CD8-positive, alpha-beta memory T cell (primary cell): ENCODE data around the gene UBE2R2. TPM values are rescaled to one million over a fixed set of nuclear protein-coding genes. Genes with fewer than 3 reads are reported as not detected.
"Not testable (repeated sequence)": the region's sequence is repeated elsewhere in the genome, so short reads cannot be mapped to it uniquely, and the experiment has no call there.

Experiments used
- CTCF ChIA-PET: fragments of 350-600 bp; sonication (Branson Sonifier 250); formaldehyde crosslinking; loops from one replicate; lab custom pipeline; 2021; ENCODE audit warnings: antibody characterized with exemption; lab: Charles Lee
- POLR2A ChIA-PET: fragments of 350-600 bp; sonication (Branson Sonifier 250); formaldehyde crosslinking; loops from one replicate; lab custom pipeline; 2021; ENCODE audit warnings: antibody characterized with exemption; lab: Charles Lee
- DNase-seq, 5 donors: peaks; one replicate each; pipeline versions ENCODE4 v3.0.0 to v3.0.0-alpha.2; 2020 to 2022; ENCODE audit warnings: mixed read lengths in 1 of 5
- H3K27ac ChIP-seq: one replicate; pipeline ENCODE4 v1.7.0; 2013; ENCODE audit warnings: low read depth, mild to moderate bottlenecking, low read length, moderate library complexity
- H3K27me3 ChIP-seq: 2 replicates; pipeline ENCODE4 v1.7.0; 2013; ENCODE audit warnings: low read length, mild to moderate bottlenecking; ENCODE audit not compliant: insufficient read depth, poor library complexity, severe bottlenecking
- H3K36me3 ChIP-seq: 2 replicates; pipeline ENCODE4 v1.7.0; 2013; ENCODE audit warnings: mild to moderate bottlenecking, low read length, moderate library complexity; ENCODE audit not compliant: insufficient read depth
- H3K4me1 ChIP-seq: 2 replicates; pipeline ENCODE4 v1.7.0; 2013; ENCODE audit warnings: mild to moderate bottlenecking, low read length, moderate library complexity; ENCODE audit not compliant: insufficient read depth
- H3K4me3 ChIP-seq: 2 replicates; pipeline ENCODE4 v1.7.0; 2013; ENCODE audit warnings: mild to moderate bottlenecking, low read length
- H3K9me3 ChIP-seq: 2 replicates; pipeline ENCODE4 v1.7.0; 2013; ENCODE audit warnings: mild to moderate bottlenecking, low read length
- H3K27ac Mint-ChIP-seq, 8 donors: one replicate each; pipeline ENCODE4 v1.8.0; 2020 to 2021; ENCODE audit warnings: mixed read lengths in 8 of 8, mild to moderate bottlenecking in 6 of 8, inconsistent platforms in 3 of 8, moderate library complexity in 3 of 8
- H3K27me3 Mint-ChIP-seq, 2 donors: one replicate each; pipeline ENCODE4 v1.8.0; 2020 to 2021; ENCODE audit warnings: mixed read lengths in 2 of 2, mild to moderate bottlenecking in 1 of 2, moderate library complexity in 1 of 2
- H3K36me3 Mint-ChIP-seq, 3 donors: one replicate each; pipeline ENCODE4 v1.8.0; 2020 to 2021; ENCODE audit warnings: mixed read lengths in 3 of 3, inconsistent platforms in 1 of 3, mild to moderate bottlenecking in 1 of 3
- H3K4me1 Mint-ChIP-seq, 3 donors: one replicate each; pipeline ENCODE4 v1.8.0; 2020 to 2021; ENCODE audit warnings: mixed read lengths in 3 of 3, inconsistent platforms in 1 of 3, mild to moderate bottlenecking in 1 of 3
- H3K4me3 Mint-ChIP-seq, 7 donors: one replicate each; pipeline ENCODE4 v1.8.0; 2020 to 2021; ENCODE audit warnings: mixed read lengths in 7 of 7, mild to moderate bottlenecking in 6 of 7, moderate library complexity in 4 of 7, inconsistent platforms in 2 of 7
- H3K9me3 Mint-ChIP-seq, 5 donors: one replicate each; pipeline ENCODE4 v1.8.0; 2020 to 2022; ENCODE audit warnings: mixed read lengths in 5 of 5, mild to moderate bottlenecking in 3 of 5, moderate library complexity in 2 of 5, inconsistent platforms in 1 of 5
- polyA plus RNA-seq: library from polyadenylated mRNA; unstranded; fragments of 300-500 nt; fragmentation: Illumina TruSeq; gene quantifications from one replicate; pipeline ENCODE4 v1.2.3, GENCODE V29; 2021
- total RNA-seq, 2 experiments: library from RNA; stranded (reverse); gene quantifications; one replicate each; pipeline ENCODE4 v1.2.3, GENCODE V29; 2021

Gene UBE2R2
- total and polyA plus RNA-seq, 3 experiments from 2014 or later, result 18.0 to 30.3 (median 28.8) TPM

- Mint-ChIP-seq H3K27me3 (no peaks in the 10 kb centered on the region), H3K4me3 (peak overlapping the region; percentile 91 to 100 (median 96)), H3K9me3 (no peaks in the 10 kb centered on the region), H3K36me3 (peaks cover 0 to 6% (median 0%) of the 10 kb centered on the region in 3 donors), H3K27ac (peak overlapping the region in 7 of 8 donors; percentile 50 to 100 (median 84)), H3K4me1 (peaks cover 38 to 58% (median 56%) of the 10 kb centered on the region in 3 donors)
- POLR2A ChIA-PET, result no interaction called here
- peak; percentile 29 to 66 (median 48) for DNase-seq
- H3K4me3 ChIP-seq, result peak overlapping the region; percentile 71
- no peaks in the 10 kb centered on the region for H3K36me3 ChIP-seq
- H3K27ac ChIP-seq, result peak overlapping the region; percentile 63
- no peaks in the 10 kb centered on the region for H3K9me3 ChIP-seq
- H3K27me3 ChIP-seq, result no peaks in the 10 kb centered on the region
- peaks cover 33% of the 10 kb centered on the region for H3K4me1 ChIP-seq
- CTCF ChIA-PET, result interaction anchor here (0.9 kb wide), 1 partner anchor 80 kb away, joined by 4 read pairs; no protein-coding TSS in a partner anchor
Measured at GRCh38 chr9:33817327-33818166, 587 bp downstream of the UBE2R2 start.

GRCh38 chr9:33818167-33818846 is 1.3 kb downstream of the UBE2R2 start:
- peak in 1 of 5 donors; percentile 47 for DNase-seq
- Histone ChIP-seq H3K9me3 (no peaks in the 10 kb centered on the region), H3K4me1 (peaks cover 33% of the 10 kb centered on the region), H3K27ac (peak overlapping the region; percentile 49), H3K36me3 (no peaks in the 10 kb centered on the region), H3K4me3 (peak overlapping the region; percentile 59), H3K27me3 (no peaks in the 10 kb centered on the region)
- no peaks in the 10 kb centered on the region for H3K27me3 Mint-ChIP-seq
- peaks cover 38 to 58% (median 56%) of the 10 kb centered on the region in 3 donors for H3K4me1 Mint-ChIP-seq
- peaks cover 0 to 6% (median 0%) of the 10 kb centered on the region in 3 donors for H3K36me3 Mint-ChIP-seq
- ChIA-PET POLR2A (no interaction called here), CTCF (interaction anchor here (0.9 kb wide), 1 partner anchor 80 kb away, joined by 4 read pairs; no protein-coding TSS in a partner anchor)
- H3K27ac Mint-ChIP-seq, result peak overlapping the region; percentile 16 to 100 (median 94)
- H3K4me3 Mint-ChIP-seq, result peak overlapping the region; percentile 91 to 100 (median 96)
- H3K9me3 Mint-ChIP-seq, result no peaks in the 10 kb centered on the region

GRCh38 chr9:33818847-33819500 is 2.0 kb downstream of the UBE2R2 start:
- Histone ChIP-seq H3K4me1 (peaks cover 33% of the 10 kb centered on the region), H3K27ac (peak overlapping the region; percentile 49), H3K4me3 (peak overlapping the region; percentile 59), H3K27me3 (no peaks in the 10 kb centered on the region), H3K9me3 (no peaks in the 10 kb centered on the region), H3K36me3 (no peaks in the 10 kb centered on the region)
- H3K27ac Mint-ChIP-seq, result peak overlapping the region; percentile 16 to 100 (median 94)
- H3K27me3 Mint-ChIP-seq, result no peaks in the 10 kb centered on the region
- CTCF ChIA-PET, result interaction anchor here (0.9 kb wide), 1 partner anchor 81 kb away, joined by 4 read pairs; no protein-coding TSS in a partner anchor
- no peaks in the 10 kb centered on the region for H3K9me3 Mint-ChIP-seq
- POLR2A ChIA-PET, result no interaction called here
- peaks cover 35 to 54% (median 52%) of the 10 kb centered on the region in 3 donors for H3K4me1 Mint-ChIP-seq
- H3K36me3 Mint-ChIP-seq, result peaks cover 0 to 8% (median 0%) of the 10 kb centered on the region in 3 donors
- H3K4me3 Mint-ChIP-seq, result peak overlapping the region; percentile 91 to 100 (median 96)
- peak in 1 of 5 donors; percentile 33 for DNase-seq

- H3K9me3 ChIP-seq, result no peaks in the 10 kb centered on the region
- ChIA-PET POLR2A (no interaction called here), CTCF (no interaction called here)
- Mint-ChIP-seq H3K27me3 (no peaks in the 10 kb centered on the region), H3K4me1 (peaks cover 31 to 46% (median 41%) of the 10 kb centered on the region in 3 donors), H3K27ac (peak overlapping the region; percentile 1 to 80 (median 31)), H3K9me3 (no peaks in the 10 kb centered on the region), H3K36me3 (peaks cover 0 to 8% (median 0%) of the 10 kb centered on the region in 3 donors), H3K4me3 (peak overlapping the region in 5 of 7 donors; percentile 52 to 100 (median 64))
- H3K36me3 ChIP-seq, result no peaks in the 10 kb centered on the region
- H3K27ac ChIP-seq, result no peak overlapping the region
- H3K4me3 ChIP-seq, result no peak overlapping the region
- peaks cover 33% of the 10 kb centered on the region for H3K4me1 ChIP-seq
- DNase-seq, result no peak
- no peaks in the 10 kb centered on the region for H3K27me3 ChIP-seq
Measured at GRCh38 chr9:33820231-33820745, 3.3 kb downstream of the UBE2R2 start.

GRCh38 chr9:33823801-33824200 is 6.8 kb downstream of the UBE2R2 start:
- Mint-ChIP-seq H3K36me3 (peaks cover 0 to 4% (median 2%) of the 10 kb centered on the region in 3 donors), H3K9me3 (no peaks in the 10 kb centered on the region), H3K27me3 (no peaks in the 10 kb centered on the region), H3K4me1 (peaks cover 20 to 34% (median 26%) of the 10 kb centered on the region in 3 donors), H3K4me3 (no peak overlapping the region), H3K27ac (no peak overlapping the region)
- DNase-seq, result no peak
- CTCF ChIA-PET, result interaction anchor here (1.9 kb wide), 1 partner anchor 10 kb away, joined by 4 read pairs; no protein-coding TSS in a partner anchor
- no peak overlapping the region for H3K4me3 ChIP-seq
- POLR2A ChIA-PET, result no interaction called here
- H3K27ac ChIP-seq, result no peak overlapping the region
- no peaks in the 10 kb centered on the region for H3K36me3 ChIP-seq
- H3K9me3 ChIP-seq, result no peaks in the 10 kb centered on the region
- peaks cover 22% of the 10 kb centered on the region for H3K4me1 ChIP-seq
- H3K27me3 ChIP-seq, result no peaks in the 10 kb centered on the region

- H3K36me3 Mint-ChIP-seq, DNase-seq, POLR2A ChIA-PET, H3K27ac ChIP-seq, H3K9me3 Mint-ChIP-seq, H3K36me3 ChIP-seq, H3K4me1 ChIP-seq, H3K27ac Mint-ChIP-seq, H3K4me3 Mint-ChIP-seq, H3K27me3 Mint-ChIP-seq, H3K9me3 ChIP-seq, H3K4me3 ChIP-seq, H3K27me3 ChIP-seq: not testable (repeated sequence)
- CTCF ChIA-PET, result interaction anchor here (1.9 kb wide), 1 partner anchor 14 kb away, joined by 4 read pairs; no protein-coding TSS in a partner anchor
- H3K4me1 Mint-ChIP-seq, result peaks cover 5 to 23% (median 9%) of the 10 kb centered on the region in 3 donors
Measured at GRCh38 chr9:33827285-33827684, 10.3 kb downstream of the UBE2R2 start.

- H3K36me3 Mint-ChIP-seq, H3K4me1 ChIP-seq, DNase-seq, H3K4me3 ChIP-seq, H3K9me3 Mint-ChIP-seq, H3K36me3 ChIP-seq, H3K27ac Mint-ChIP-seq, H3K27me3 ChIP-seq, H3K9me3 ChIP-seq, H3K27me3 Mint-ChIP-seq, H3K4me3 Mint-ChIP-seq, POLR2A ChIA-PET, H3K27ac ChIP-seq: not testable (repeated sequence)
- peaks cover 13 to 30% (median 16%) of the 10 kb centered on the region in 3 donors for H3K4me1 Mint-ChIP-seq
- CTCF ChIA-PET, result interaction anchor here (1.0 kb wide), 1 partner anchor 22 kb away, joined by 3 read pairs; no protein-coding TSS in a partner anchor
Measured at GRCh38 chr9:33829641-33830230, 12.8 kb downstream of the UBE2R2 start.
